ENCODE results near the gene HS1BP3.
A peak's percentile ranks its signal among the peaks of the same experiment; 100 is the strongest.

Gene HS1BP3

DNA sequence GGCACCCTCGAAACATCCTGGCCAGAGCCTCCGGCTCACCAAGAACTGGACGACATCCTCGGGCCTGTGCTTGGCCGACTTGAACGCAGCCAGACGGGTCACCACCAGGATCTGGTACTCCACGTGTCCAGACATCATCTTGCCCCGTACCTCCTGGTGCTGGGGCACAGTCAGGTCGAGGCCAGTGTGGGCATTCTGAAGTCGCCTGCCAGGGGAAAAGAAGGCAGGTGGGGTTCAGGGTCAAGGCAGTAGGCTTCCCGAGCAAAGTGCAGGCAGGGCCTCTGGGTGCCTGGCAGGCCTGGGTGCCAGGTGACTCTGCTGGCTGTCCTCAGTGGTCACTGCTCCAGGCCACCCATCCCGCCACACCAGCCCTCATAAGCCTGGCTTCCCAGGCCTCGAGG, 5.6 kb downstream of the HS1BP3 start:
- DNase-seq, result no peak

DNA sequence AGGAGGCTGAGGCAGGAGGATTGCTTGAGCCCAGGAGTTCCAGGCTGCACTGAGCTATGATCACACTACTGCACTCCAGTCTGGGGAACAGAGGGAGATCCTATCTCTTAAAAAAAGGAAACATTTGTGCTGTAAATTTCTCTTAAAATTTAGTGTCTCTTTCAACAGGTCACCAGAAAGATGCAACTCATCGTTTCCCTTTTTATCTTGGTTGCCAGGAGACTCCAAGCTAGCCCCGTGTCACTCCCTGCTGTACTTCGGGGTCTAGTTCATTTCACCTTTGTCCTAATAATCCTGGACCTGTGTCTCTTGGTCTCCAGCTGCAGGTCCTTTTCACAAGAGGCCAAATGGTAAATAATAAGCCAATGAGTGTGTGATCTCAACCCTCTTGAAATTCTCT, 7.1 kb downstream of the HS1BP3 start:
- no peak for DNase-seq

DNA sequence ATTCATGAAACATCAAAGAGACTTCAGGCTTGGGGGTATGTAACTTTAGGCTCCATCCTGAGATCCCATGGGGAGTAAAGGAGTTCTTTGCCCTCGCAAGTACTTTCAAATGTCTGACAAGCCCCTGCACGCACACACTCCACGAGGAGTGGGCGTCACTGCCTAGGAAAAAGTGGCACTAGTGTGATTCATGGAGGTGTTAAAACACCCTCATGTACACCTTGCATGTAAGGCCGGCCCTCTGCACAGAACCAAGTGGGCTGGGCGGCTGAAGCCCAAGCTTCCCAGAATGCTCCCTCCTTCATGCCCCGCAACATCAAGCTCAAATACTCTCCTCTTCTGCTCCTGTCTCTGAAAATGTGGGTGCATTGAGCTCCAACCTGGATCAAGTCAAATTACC, 7.8 kb downstream of the HS1BP3 start:
- DNase-seq, result no peak

DNA sequence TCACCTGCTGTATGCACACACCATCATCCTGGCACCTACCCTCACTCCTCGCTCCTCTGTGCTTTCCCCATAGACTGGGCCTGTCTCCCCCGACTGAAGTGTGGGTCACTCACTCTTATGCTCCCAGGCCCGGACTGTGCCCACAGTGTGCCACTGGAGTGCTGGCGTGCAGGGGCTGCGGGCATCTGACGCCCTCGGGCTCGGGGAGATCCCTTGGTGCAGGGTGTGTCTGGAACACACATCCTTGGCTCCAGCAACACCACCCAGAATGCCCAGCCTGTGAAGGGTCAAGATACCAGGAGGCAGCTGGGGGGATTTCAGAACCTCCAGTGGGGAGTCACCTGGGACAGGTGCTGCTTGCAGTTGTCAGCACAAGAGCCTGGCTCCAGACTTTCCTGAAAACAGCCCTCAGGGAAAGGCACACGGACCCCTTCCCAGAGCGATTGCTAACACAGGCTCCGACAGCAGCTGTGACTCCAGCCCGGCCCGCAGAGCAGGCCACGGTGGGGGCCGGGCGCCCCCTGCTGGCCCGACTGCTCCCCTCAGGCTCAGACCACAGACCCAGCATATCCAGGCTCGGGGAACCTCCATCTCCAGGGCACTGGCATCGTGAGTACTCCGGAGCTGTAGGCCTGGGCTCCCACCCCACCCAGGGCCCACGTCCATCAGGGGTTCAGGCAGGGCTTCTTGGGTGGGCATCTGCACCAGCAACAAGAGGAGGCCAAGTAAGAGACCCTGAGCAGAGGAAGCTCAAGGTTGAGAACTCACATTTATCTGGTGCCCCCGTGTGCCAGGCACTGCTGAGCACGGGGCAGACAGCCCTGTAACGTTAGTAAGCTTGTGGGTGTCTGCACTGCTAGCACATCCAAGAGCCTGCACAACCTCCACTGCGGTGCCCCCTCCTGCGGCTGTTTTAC, 8.6 kb downstream of the HS1BP3 start:
- peak; percentile 71 to 77 for DNase-seq

DNA sequence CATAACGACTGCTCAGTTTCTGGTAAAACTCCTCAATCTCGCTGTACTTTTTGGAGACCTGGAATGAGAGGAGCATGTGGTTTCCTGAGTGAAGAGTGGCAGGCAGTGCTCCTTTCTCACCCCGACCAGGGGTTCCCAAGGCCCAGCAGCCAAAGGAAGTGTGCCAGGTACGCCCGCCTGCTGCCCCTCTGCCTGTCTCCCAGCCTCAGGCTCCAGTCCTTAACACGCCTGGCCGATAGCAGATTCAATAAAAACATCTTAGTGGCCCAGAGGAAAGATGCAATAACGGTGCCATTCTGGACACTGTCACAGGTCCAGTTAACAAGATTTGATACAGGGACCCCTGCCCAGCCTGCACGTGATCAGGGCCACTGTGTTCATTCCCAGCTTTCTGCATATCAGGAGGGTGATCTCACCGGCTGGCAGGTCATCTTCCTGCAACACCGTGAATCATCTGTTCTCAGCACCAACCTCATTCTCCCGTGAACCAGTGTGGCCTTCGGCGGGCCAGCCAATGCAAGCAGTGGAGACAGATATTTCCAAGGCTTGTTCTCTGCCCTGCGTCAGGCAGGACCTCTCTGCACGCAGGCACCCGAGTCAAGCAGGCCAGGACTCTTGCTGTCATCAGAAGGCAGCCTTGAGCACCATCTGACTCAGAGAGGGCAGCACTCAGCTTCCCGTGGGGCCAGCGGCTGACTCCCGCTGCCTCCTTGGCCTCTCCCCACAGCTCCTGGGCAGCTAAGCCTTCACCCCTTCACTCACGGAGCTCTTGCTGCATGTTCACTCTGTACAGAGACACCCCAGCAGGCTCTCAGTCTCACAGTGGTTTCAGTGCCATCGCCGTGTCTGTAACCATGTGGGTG, 9.5 kb downstream of the HS1BP3 start:
- DNase-seq, result no peak

DNA sequence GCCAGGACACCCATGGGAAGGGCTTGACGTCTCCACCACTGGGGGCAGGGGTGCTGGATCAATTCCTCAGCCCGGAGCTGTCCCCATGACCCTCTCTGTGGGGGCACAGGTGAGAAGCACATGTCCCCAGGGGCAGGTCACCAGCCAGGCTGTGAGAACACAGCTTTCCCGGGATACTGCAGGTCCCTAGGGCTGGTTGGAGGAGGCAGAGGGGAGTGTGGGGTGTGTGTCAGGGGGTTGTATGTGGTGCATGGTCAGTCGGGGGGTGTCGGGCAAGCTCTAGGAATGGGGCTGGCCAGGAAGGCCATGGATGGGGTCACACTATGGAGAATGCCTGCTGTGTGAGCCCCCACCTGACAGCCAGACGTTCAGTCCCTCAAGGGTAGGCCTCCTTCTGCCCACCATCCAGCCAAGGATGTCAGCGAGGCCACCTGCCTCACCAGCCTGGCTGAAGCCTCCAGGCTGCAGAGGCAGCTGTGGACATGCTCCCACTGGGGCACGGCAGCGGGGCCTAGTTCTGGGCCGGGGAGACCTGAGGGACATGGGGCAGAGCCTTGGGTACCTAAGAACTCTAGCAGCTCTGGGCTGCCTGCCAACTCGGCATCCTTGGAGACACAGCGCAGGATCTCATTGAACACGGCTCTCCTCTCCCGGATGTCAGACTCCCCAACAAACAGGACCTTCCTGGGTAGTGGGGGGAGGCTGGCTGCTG, 10.3 kb downstream of the HS1BP3 start:
- no peak for DNase-seq

DNA sequence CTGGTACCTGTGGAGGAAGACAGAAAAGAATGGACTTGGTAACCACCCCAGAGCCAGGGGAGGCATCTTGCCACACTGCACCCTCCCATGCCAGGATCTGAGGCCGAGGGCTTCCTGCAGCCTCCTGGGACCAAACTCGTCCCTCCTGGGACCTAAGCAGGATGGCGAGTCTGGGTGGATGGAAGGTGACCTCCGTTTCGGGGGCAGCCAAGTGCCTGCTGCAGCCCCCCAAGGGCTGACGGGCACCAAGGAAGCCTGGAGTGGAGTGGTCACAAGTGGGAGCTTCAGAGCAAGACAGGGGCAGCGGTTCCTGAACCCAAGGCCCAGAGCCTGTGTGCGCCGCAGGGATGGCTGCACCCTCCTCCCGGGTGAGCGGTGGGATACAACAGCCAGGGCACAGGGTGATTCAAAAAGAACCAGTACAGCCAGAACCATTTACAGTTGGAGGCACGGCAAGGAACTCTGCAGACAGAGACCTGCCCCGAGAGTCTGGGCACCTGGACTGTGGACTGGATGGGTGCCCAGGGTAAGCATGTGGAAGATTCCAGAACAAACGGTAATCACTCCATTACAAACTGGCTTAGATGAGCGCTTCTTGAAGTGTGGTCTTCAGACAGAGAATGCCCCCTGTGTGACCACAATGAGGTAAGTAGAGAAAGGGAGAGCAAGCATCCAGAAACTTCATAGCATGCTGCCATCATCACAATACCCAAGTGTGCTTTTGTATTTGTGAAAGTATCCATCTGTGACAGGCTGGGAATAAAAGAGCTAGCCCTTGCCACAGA, 12.1 kb downstream of the HS1BP3 start:
- DNase-seq, result no peak

DNA sequence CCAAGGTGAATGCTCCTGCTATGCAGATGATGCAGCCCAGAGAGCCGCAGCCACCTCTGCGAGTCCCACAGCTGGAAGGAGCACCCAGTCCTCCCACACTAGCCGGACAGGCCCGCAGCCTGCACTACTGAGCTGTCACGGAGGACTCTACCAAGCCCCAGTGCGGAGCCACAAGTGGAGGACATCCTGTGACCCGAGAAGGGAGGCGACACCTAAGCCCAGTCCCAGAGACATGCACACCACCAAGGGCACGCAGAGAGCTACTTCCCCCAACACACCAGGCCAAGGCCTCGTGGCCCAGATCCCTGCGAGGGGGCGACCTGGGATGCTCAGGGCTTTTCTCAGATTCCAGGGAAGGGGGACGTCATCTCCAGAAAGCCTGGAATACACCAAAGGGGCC, 12.9 kb downstream of the HS1BP3 start:
- no peak for DNase-seq

DNA sequence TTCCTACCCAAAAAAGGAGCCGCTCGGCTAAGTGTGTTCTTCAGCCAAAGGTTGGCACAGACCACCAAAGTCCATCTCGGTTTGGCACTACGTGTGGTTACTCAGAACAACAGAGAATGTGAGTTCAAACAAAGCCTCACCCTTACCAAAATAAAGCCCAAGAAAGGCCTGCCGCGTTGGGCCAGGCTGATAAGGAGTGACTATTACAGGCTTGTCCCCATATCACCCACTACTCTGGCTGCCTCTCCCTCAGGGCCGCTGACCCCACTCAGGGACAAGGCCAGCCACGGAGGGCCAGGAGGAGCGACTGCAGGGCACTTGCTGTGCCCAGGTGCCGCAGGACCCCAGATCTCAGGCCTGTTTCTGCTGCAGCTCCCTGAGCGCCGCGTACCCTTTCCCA, 13.8 kb downstream of the HS1BP3 start:
- no peak for DNase-seq

DNA sequence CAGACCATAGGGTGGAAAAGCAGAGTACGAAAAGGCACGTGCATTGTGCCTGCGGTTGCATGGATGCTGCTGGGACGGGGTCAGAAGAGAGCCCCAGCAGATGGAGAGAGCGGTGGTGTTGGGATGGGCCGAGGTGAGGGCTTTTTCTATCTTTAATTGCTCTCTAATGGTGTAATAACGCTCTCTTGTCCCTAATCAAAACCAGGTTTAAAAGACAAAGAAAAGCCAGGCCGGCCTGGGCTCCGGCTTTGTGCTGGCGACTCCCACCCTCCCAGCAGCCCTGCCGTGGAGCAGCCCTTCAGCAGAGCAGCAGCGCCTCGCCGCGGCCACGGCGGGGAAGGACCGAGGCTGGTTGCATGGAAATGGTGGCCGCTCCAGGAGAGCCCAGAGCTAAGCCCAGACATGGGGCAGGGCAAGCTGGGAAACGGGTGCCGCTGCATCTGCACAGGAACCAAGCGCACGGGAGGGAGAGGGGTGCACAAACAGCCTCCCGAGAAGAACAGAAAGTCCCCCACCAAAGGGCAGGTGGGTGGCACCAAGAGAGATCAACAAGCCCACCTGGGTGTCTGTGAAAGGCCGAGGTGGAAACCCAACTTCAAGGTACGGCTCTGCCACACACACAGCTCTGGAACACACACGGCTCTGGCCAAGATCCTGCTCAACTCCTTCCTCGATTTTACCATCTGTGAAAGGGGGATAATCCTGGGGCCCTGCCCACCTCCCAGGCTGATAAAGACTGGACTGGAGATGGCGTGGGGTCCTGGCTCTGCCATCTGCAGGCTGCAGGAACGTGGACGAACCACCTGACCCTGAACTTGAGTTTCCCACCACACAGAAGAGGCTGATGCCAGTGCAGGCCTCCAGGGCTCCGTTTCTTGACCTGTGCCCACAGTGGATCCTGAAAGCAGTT, 15.0 kb downstream of the HS1BP3 start:
- peak; percentile 44 to 61 for DNase-seq

DNA sequence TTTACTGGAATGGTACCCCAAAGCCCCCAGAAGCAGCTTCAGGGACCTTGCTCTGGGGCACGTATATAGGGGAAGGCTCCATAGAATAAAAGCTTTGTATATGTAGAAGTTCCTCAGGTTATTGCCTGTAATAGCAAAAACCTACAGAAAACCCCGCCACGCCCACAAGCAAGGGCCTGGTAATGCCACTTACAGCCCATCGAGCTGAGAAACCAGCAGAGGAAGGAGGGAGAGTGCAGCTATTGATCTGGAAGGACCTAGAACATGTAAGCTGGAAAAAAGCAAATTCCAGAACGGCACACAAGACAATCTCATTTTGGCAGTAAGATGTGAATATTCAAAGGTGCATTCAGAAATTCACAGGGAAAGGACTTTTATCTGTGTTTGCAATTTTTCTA, 15.8 kb downstream of the HS1BP3 start:
- DNase-seq, result no peak

DNA sequence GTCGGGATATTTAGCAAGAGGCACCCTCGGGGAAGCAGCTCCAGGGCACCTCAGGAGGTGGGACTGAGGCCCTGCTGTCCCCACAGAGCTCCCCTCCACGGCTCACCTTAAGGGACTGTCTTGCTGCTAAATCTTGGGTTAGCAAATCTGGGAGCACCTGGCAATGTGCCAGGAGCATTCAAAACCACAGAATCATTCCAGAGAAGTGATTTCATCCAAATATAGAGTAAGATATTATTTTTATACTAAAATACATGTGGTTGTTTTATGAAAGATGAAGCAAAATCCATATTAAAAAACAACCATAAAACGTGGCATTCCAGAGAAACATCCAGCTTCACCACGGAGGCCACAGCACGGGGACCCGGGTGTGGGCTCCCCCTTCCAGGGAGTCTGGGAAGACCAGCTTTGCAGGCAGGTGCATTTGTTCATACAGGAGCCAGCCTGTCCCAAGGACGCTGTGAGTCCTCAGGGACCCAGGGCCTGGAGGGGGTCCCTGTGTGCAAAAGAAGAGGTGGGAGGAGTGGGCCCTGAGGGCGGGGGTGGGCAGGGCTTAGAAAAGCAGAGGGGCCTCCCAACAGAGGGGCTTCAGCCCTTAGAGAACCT, 16.3 kb downstream of the HS1BP3 start:
- no peak for DNase-seq

DNA sequence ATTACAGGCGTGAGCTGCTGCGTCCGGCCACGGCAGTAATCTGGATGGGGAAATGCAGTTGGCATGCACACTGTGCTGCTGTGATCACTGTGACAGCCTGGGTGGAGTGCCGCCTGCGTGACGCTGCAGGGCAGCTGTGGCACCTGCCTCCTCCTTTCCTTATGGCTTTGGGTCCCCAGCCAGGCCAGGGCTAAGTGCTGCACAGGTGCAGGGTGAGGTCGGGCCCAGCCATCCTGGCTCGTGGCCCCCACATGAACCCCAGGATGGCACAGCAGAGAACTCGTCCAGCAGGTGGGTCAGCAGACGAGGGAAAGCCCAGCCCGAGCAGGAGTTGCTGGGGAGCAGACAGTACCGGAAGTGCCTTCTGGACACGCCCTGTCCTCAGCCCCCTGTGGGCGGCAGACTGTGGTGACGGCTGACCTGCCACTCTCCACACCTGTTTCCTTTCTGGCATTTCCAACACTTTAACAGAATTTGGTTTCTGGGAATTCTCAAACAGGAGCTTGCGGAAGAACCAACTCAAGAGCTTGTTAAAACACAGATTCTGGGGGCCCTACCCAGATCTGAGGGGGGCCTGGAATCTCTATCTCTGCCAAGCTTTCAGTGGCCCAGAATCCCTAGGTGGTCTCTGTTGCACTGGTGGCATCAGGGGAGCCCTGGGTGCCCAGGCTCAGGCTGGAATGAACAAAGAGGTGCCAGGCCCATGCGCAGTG, 16.9 kb downstream of the HS1BP3 start:
- DNase-seq, result no peak

DNA sequence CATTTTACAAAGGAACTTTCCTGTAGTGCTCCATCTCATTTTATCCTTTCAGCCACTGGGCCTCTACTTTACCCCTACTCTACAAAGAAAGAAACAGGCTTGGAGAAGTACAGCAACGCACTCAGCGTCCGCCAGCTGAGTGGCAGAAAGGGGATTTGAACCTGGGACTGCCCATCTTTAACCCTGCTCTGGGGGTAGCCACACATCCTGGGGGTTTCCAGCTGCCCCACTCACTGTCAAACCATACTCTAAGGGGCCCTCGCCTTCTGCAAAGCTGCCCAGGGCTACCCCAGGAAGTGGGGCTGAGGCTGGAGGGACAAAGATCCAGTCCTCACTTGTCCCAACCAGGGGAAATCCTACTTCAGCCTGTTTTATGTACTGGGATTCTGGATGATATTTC, 17.9 kb downstream of the HS1BP3 start:
- no peak for DNase-seq

DNA sequence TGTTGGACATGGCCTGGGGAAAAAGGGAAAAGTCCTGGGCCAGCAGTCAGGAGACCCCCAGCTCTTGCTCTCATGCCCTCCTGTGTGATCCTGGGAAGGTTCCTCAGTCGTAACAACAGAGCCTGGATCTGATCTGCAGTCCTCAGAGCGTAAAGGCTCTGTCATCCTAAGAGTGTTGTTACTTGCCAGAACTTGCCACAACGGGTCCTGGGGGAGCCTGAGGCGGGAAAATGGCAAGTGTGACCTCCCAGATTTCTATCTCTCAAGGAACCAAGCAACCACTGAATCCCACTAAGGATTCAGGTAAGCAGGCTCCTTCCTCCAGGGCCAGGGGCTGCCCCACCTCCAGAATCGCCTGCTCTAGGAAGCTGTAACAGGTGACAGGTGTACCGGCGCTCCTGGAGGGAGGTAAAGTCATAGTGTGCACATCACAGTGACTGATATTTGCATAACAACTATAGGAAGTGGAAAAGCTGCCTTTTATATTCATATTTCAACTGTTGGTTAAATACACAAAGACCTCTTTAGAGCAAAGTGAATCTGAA, 18.4 kb downstream of the HS1BP3 start:
- DNase-seq, result no peak

DNA sequence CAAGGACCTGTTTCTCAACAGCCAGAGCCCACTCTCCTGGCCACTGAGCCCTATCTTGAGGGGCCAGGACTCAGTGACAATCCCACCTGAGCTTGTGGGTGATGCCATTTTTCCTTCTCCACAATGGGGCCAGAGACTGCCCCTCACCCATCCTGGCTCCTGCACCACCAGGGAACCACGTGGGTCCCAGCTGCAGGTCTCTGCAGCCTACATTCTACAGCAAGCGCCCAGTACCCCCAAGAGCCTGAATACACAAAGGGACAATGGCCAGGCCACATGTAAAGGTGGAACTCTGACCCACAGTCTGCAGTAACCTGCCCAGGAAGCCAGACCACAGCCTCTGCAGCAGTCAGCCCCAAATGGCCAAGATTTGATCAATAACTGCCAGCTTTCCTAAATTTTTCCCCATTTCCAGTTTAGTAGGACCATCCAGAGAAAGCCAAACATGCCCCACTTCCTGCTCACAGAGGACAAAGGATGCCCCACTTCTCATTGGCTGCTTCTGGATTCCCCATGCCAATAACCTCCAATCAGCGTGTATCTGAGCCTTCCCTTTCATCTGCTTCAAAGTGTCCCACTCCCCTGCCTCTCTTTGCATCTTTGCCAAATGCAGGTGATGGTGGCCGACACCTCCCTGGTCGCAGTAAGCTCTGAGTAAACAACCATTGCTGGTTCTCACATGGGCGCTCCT, 19.1 kb downstream of the HS1BP3 start:
- DNase-seq, result no peak

DNA sequence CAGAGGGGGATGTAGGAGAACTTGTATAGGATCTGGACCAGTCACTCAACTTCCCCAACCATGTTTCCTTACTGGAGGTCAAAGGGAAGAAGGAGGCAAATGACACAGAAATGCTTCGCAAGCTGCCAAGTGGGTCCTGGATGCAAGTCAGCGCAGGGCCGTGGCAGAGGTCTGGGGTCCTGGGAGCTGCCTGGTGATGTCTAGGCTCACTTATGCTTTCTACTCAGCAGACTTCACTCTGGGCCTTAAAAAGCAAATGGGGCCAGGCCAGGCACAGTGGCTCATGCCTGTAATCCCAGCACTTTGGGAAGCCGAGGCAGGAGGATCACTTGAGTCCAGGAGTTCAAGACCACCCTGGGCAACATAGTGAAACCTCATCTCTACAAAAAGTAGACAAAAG, 19.9 kb downstream of the HS1BP3 start:
- no peak for DNase-seq

DNA sequence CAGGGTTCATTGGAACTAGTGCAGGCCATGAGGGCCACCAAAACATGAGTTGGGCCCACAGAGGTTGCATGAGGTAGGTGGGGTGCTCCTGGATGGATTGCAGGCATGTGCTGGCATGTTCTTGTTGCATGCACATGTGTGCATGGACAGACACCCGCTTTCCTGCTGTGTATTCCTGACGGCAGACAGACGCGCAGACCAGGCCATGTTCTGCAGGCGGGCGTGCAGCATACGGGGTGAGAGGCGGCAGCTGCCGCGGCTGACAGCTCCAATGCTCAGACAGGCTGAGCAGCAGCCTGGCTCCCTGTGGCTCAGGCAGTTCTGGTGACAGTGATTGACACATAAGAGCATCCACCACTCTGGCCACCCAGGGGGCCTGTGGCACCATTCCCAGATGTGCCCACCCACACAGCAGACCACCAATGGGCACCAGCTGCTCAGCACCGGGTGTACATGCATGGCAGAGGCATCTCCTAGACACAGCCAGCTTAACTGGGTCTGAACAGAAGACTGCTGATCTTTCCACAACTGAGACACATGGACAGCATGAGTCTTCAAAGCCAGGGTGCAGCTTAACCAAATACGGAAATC, 21.2 kb downstream of the HS1BP3 start:
- no peak for DNase-seq

DNA sequence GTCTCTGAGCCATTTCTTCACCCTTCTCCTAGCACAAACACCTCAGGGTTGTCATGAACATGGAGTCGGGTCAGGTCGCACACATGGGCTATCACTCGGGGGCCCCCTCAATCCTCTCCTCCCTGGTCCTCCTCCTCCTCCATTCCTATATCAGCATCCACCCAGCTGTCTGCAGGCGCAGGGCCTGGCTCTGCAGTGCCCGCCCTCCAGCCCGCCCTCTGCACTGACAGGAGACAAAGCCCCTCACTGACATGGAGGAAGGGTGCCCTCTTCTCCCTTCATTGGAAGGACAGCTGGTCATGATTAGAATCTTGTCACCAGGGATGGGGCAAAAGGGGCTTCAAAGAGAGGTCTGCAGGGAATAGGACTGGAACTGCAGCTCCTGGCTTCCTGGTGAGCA, 21.7 kb downstream of the HS1BP3 start:
- DNase-seq, result no peak

Measured in stimulated activated CD4-positive, alpha-beta T cell treated with anti-CD3 and anti-CD28 coated beads, Interleukin-2, amount 100 ng/mL, for 48 hours (primary cell).